ENCODE measurements around the gene NPEPL1. TPM values are rescaled to one million over a fixed set of nuclear protein-coding genes. Genes with fewer than 3 reads are reported as not detected.

Gene NPEPL1
- total RNA-seq, 4 donors from 2014 or later = 24.3 to 57.3 (median 36.9) TPM

DNA sequence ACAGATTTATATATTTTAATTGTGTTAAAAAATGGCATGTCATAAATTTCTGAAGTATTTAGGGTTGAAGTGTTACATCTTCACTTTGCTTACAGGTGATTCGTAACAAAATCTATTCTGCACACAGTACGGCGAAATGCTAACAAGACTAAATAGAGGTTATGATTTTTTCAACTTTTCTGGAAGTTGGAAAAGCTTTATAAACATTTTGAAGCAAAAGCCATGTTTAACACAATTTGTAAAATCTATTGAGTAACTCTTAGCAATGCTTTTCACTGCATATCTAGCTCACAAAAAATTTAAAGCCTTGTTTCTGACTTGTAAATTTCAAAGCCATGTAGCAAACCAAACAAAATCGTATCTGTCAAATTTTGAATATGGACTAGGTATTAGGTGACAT lies 38.3 kb upstream of the NPEPL1 start:
- peak overlapping the region in 2 of 4 donors; percentile 10 to 94 for H3K27ac ChIP-seq
- no peak for ATAC-seq
- no peaks in the 10 kb centered on the region for H3K27me3 ChIP-seq
- 65 to 85% methylated on average over 4 of the region's 4 CpGs for WGBS, 2 donors (ENCODE audit: low coverage in 1 of 2)
- TF ChIP-seq CTCF (IDR thresholded peaks at IDR 0.05) (no peak), POLR2AphosphoS5 (IDR thresholded peaks at IDR 0.05) (no peak), POLR2A (IDR thresholded peaks at IDR 0.05) (no peak), EP300 (IDR thresholded peaks at IDR 0.05) (no peak)
- H3K36me3 ChIP-seq = no peaks in the 10 kb centered on the region
- no peaks in the 10 kb centered on the region for H3K9me3 ChIP-seq
- H3K4me1 ChIP-seq = peaks cover 5 to 81% (median 29%) of the 10 kb centered on the region in 3 donors
- no peak overlapping the region for H3K4me3 ChIP-seq

DNA sequence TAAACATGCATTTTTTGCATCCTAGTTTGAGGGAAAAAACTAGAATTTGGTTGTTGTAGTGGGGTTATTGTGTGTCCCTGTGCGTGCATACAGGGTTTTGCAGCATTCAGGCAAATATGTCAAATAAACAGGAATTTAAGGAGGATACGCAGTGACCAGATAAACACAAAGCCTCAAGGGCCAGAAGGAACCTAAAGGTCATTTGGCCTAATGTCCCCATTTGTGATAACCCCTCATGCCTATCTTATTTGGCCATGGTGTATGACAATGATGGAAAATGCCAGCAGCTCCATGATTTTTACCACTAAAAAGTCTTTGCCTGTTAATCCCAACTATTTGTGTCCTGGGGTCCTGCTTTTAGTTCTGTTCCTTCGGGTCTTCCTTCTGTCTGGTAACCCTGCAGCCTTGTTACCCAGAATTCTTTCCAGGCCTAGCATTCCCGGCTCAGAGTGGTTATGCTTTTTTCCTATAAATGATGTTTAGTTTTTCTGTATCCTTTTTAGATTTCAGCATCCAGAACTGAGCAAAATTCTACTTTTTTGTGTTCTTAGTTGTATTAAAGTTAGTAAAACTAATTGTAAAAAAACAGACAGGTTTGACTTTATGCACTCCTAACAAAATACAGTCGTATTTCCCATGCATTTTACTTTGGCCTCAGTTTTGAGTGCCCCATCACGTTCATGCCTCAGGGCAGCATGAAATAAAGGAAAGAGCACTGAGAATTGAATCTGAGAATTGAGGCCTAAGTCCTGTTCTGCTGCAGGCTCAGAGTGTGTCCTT lies 37.1 kb upstream of the NPEPL1 start:
- peak overlapping the region in 2 of 4 donors; percentile 31 to 59 for H3K27ac ChIP-seq
- 53 to 60% methylated on average over 4 to 6 of the region's 6 CpGs for WGBS, 2 donors (ENCODE audit: low coverage in 1 of 2)
- no peaks in the 10 kb centered on the region for H3K36me3 ChIP-seq
- H3K4me1 ChIP-seq = peaks cover 5 to 79% (median 29%) of the 10 kb centered on the region in 3 donors
- no peak overlapping the region for H3K4me3 ChIP-seq
- ATAC-seq = no peak
- TF ChIP-seq CTCF (IDR thresholded peaks at IDR 0.05) = no peak
- no peak for TF ChIP-seq POLR2AphosphoS5 (IDR thresholded peaks at IDR 0.05)
- no peak for TF ChIP-seq POLR2A (IDR thresholded peaks at IDR 0.05)
- H3K27me3 ChIP-seq = no peaks in the 10 kb centered on the region
- no peaks in the 10 kb centered on the region for H3K9me3 ChIP-seq

DNA sequence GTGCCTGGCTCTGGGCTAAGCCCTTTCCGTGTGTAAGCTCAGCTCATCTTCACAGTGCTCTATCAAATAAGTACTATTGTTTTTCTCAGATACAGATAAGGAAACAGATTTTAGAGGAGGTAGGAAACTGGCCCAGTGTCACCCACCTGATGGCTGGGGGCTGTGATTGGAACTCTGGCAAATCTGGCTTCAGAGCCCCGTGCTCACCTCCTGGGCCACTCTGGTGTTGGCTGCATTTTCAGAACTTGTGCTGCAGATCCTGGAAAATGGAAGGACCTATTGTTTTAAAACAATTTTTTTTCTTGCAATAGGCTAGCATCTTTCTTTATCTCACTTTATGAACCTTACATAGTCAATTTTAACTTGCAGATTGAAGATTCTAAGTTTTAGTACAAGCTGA lies 35.8 kb upstream of the NPEPL1 start:
- no peak for TF ChIP-seq CTCF (IDR thresholded peaks at IDR 0.05)
- no peak for TF ChIP-seq POLR2A (IDR thresholded peaks at IDR 0.05)
- TF ChIP-seq POLR2AphosphoS5 (IDR thresholded peaks at IDR 0.05) = no peak
- no peak for TF ChIP-seq EP300 (IDR thresholded peaks at IDR 0.05)
- Histone ChIP-seq H3K36me3 (peaks cover 0 to 11% of the 10 kb centered on the region in 2 donors), H3K27me3 (no peaks in the 10 kb centered on the region), H3K4me1 (peaks cover 5 to 92% (median 29%) of the 10 kb centered on the region in 3 donors), H3K27ac (peak overlapping the region in 2 of 4 donors; percentile 31 to 59), H3K9me3 (no peaks in the 10 kb centered on the region), H3K4me3 (no peak overlapping the region)
- no peak for ATAC-seq
- 40% methylated on average over 2 of the region's 2 CpGs; no CpG with 5 or more reads in 1 of the 2 donors for WGBS, 2 donors (ENCODE audit: low coverage in 1 of 2)

- no peak for TF ChIP-seq CTCF (IDR thresholded peaks at IDR 0.05)
- TF ChIP-seq EP300 (IDR thresholded peaks at IDR 0.05) = no peak
- no peak for TF ChIP-seq POLR2A (IDR thresholded peaks at IDR 0.05)
- TF ChIP-seq POLR2AphosphoS5 (IDR thresholded peaks at IDR 0.05) = no peak
- Histone ChIP-seq H3K36me3 (peaks cover 0 to 15% of the 10 kb centered on the region in 2 donors), H3K4me1 (peaks cover 5 to 96% (median 29%) of the 10 kb centered on the region in 3 donors), H3K27ac (peak overlapping the region in 2 of 4 donors; percentile 31 to 59), H3K4me3 (no peak overlapping the region), H3K9me3 (no peaks in the 10 kb centered on the region), H3K27me3 (no peaks in the 10 kb centered on the region)
- no peak for ATAC-seq
- WGBS, 2 donors (ENCODE audit: low coverage in 1 of 2) = 33 to 50% methylated on average over 2 of the region's 2 CpGs
Measured at GRCh38 chr20:58657262-58657661, 35.3 kb upstream of the NPEPL1 start.

DNA sequence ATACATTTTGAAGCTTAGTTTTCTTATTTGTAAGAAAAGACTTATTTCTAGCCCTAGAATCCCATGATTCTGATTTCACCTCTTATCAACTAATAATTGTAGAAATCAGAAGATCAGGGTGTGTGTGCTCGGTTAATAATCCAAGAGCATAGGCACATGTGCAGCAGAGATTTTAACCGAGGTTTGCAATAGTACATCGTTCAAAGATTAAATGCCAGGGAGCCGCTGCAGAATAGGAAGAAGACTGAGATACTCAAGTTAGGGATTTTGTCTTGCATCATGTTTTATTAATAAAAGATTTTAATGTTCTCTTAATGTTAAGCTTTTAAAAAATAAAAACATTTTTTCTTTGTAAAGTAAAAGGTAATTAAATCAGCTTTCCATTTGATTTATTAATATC lies 34.6 kb upstream of the NPEPL1 start:
- H3K9me3 ChIP-seq = no peaks in the 10 kb centered on the region

More for the DNA sequence above, 34.6 kb upstream of the NPEPL1 start:
- H3K27ac ChIP-seq = peak overlapping the region in 2 of 4 donors; percentile 18 to 59
- H3K4me3 ChIP-seq = no peak overlapping the region
- H3K4me1 ChIP-seq = peaks cover 5 to 90% (median 28%) of the 10 kb centered on the region in 3 donors
- H3K36me3 ChIP-seq = peaks cover 0 to 22% of the 10 kb centered on the region in 2 donors
- 14 to 24% methylated on average over 4 of the region's 4 CpGs for WGBS, 2 donors (ENCODE audit: low coverage in 1 of 2)
- TF ChIP-seq POLR2AphosphoS5 (IDR thresholded peaks at IDR 0.05) (no peak), EP300 (IDR thresholded peaks at IDR 0.05) (no peak), CTCF (IDR thresholded peaks at IDR 0.05) (no peak), POLR2A (IDR thresholded peaks at IDR 0.05) (no peak)
- no peaks in the 10 kb centered on the region for H3K27me3 ChIP-seq
- no peak for ATAC-seq

Measured in gastroesophageal sphincter (tissue), 4 donors.